Uterus (tissue), 4 donors: ENCODE measurements around the gene PDP2. TPM values are rescaled to one million over a fixed set of nuclear protein-coding genes. Genes with fewer than 3 reads are reported as not detected.

Source experiments
- DNase-seq, 2 donors: peaks; one replicate each; pipeline ENCODE4 v3.0.0-alpha.2; 2019 to 2020
- H3K27ac ChIP-seq, 2 donors: fragments of 200-600 bp; sonication (generic); 1 replicate in 1 of 2; 2 replicates in 1 of 2; pipeline ENCODE4 v1.5.1; 2016 to 2018
- H3K27me3 ChIP-seq, 2 donors: fragments of 200-600 bp; sonication (generic); one replicate each; pipeline ENCODE4 v1.5.1; 2018 to 2019; ENCODE audit warnings: control low read depth in 1 of 2
- H3K36me3 ChIP-seq, 2 donors: fragments of 200-600 bp; sonication (generic); one replicate each; pipeline ENCODE4 v1.5.1; 2019; ENCODE audit warnings: control low read depth in 1 of 2
- H3K4me1 ChIP-seq, 2 donors: fragments of 200-600 bp; sonication (generic); one replicate each; pipeline ENCODE4 v1.5.1; 2018 to 2019; ENCODE audit warnings: control low read depth in 1 of 2
- H3K4me3 ChIP-seq, 2 donors: fragments of 200-600 bp; sonication (generic); 1 replicate in 1 of 2; 2 replicates in 1 of 2; pipeline ENCODE4 v1.5.1; 2018 to 2019; ENCODE audit warnings: mild to moderate bottlenecking in 1 of 2
- H3K9me3 ChIP-seq, 2 donors: fragments of 200-600 bp; sonication (generic); one replicate each; pipeline ENCODE4 v1.5.1; 2019; ENCODE audit warnings: control low read depth in 1 of 2
- POLR2A ChIP-seq, 2 donors: fragments of 450-650 bp; IDR thresholded peaks; one replicate each; pipeline ENCODE4 v1.6.1; 2016; ENCODE audit warnings: antibody characterized with exemption in 2 of 2, mild to moderate bottlenecking in 1 of 2, moderate library complexity in 1 of 2
- intact Hi-C: fragments of 100-400 bp; cut with DNase I; formaldehyde crosslinking; loops from one replicate; pipeline ENCODE4 v1.15.1; 2023; ENCODE audit warnings: low total_unique reads
- total RNA-seq, 4 donors: library from RNA; depleted of rRNA in 3 of 4; stranded (reverse); fragments of >200 nt in 3 of 4; gene quantifications; one replicate each; pipeline versions ENCODE4 v1.1.0 to v1.2.4, GENCODE V29; 2014 to 2023
- TF ChIP-seq, protein P1 (sequence below), 4 experiments: fragments of 200-600 bp in 2 of 4; fragments of 450-650 bp in 2 of 4; sonication (generic) in 2 of 4; IDR thresholded peaks; one replicate each; pipeline ENCODE4 v1.5.1; 2016 to 2019; ENCODE audit warnings: antibody characterized with exemption in 4 of 4, mild to moderate bottlenecking in 2 of 4, moderate library complexity in 1 of 4
- donor health status: DM: yes; HTN: yes; CAD: no.

Gene PDP2
- total RNA-seq, 4 donors from 2014 or later, result 0.77 to 20.5 (median 6.3) TPM

DNA sequence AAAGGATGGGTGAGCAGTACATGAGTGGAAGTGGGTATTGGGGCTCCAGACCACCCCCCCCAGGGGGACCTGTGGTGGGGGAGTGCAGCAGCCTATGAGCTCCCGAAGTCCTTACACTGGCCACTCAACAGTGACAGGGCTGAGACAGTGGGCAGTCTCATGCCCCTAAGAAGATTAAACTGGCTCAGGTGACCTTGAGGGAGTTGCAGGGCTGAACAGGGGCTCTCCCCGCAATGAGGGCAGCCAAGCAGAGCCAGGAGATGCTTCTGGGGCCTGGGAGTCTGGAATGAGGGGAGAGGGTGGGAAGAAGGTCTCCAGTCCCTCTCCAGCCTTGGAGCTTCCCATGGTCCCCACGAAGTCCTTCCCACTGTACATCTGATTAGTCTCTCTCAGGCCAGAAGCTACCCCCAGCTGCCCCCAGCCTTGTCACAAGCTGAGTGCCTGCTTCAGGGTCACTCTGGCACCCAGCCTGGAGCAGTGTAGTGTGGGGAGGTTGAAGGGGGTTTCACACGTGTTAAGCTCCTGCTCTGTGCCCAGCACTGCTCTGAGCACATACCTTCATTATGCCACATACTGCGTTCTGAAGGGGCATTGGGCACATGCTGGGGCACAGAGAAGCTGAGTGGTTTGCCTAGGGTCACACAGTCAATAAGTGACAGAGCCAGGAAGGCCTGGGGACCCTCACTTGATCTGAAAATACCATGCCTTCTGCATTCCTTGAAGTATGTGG lies 39.4 kb downstream of the PDP2 start:
- H3K4me3 ChIP-seq, result no peak overlapping the region
- no peaks in the 10 kb centered on the region for H3K36me3 ChIP-seq
- H3K27ac ChIP-seq, result no peak overlapping the region
- TF ChIP-seq POLR2A (IDR thresholded peaks at IDR 0.05), result no peak
- TF ChIP-seq, protein P1, sequence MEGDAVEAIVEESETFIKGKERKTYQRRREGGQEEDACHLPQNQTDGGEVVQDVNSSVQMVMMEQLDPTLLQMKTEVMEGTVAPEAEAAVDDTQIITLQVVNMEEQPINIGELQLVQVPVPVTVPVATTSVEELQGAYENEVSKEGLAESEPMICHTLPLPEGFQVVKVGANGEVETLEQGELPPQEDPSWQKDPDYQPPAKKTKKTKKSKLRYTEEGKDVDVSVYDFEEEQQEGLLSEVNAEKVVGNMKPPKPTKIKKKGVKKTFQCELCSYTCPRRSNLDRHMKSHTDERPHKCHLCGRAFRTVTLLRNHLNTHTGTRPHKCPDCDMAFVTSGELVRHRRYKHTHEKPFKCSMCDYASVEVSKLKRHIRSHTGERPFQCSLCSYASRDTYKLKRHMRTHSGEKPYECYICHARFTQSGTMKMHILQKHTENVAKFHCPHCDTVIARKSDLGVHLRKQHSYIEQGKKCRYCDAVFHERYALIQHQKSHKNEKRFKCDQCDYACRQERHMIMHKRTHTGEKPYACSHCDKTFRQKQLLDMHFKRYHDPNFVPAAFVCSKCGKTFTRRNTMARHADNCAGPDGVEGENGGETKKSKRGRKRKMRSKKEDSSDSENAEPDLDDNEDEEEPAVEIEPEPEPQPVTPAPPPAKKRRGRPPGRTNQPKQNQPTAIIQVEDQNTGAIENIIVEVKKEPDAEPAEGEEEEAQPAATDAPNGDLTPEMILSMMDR (IDR thresholded peaks at IDR 0.05), result no peak
- intact Hi-C loops, result no loop called here
- no peaks in the 10 kb centered on the region for H3K27me3 ChIP-seq
- no peaks in the 10 kb centered on the region for H3K4me1 ChIP-seq
- H3K9me3 ChIP-seq, result no peaks in the 10 kb centered on the region
- no peak for DNase-seq

GRCh38 chr16:66920299-66920590 lies 39.9 kb downstream of the PDP2 start:
- TF ChIP-seq, protein P1 (IDR thresholded peaks at IDR 0.05), result no peak
- TF ChIP-seq POLR2A (IDR thresholded peaks at IDR 0.05), result no peak
- Histone ChIP-seq H3K9me3 (no peaks in the 10 kb centered on the region), H3K27ac (no peak overlapping the region), H3K4me3 (no peak overlapping the region), H3K36me3 (no peaks in the 10 kb centered on the region), H3K27me3 (no peaks in the 10 kb centered on the region), H3K4me1 (peaks cover 0 to 4% of the 10 kb centered on the region in 2 donors)
- DNase-seq, result no peak
- intact Hi-C loops, result no loop called here

DNA sequence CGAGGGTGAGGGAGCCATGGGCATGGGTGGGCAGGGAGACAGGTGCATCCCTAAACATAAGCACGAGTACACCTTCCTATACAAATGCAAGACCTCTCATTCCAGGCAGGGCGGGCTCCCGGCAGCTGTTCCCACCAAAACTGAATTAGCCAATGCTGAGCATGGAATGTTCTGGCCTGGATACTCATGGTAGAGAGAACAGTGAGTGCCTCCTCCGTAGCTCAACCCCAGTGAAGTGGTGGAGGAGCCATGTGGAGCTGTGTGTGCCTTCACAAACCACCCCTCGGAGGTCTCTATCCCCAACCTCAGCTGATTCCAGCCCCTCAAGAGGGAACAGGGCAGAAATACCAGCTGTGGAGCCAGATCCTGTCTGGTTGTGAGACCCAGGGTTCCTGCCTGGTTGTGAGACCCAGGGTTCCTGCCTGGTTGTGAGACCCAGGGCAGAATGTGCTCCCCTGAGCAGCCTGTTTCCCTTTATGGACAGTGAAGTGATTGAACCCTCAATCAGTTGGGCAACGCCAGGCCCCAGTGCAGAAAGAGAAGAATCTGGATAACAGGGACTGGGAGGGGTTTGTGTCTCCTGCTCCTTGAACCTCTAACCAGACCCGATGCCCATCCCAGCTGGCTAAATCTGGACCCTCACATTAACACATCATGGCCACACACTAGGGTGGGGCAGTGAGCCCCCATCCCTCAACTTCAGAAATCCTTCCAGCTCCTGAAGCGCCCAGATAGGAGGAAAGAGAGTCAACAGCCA lies 40.8 kb downstream of the PDP2 start:
- no peak for DNase-seq
- no peak overlapping the region for H3K4me3 ChIP-seq
- H3K9me3 ChIP-seq, result no peaks in the 10 kb centered on the region
- H3K27me3 ChIP-seq, result no peaks in the 10 kb centered on the region
- no peak overlapping the region for H3K27ac ChIP-seq
- H3K36me3 ChIP-seq, result no peaks in the 10 kb centered on the region
- intact Hi-C loops, result no loop called here
- H3K4me1 ChIP-seq, result peaks cover 0 to 4% of the 10 kb centered on the region in 2 donors
- TF ChIP-seq, protein P1 (IDR thresholded peaks at IDR 0.05), result no peak
- no peak for TF ChIP-seq POLR2A (IDR thresholded peaks at IDR 0.05)

GRCh38 chr16:66921729-66922450 lies 41.6 kb downstream of the PDP2 start:
- DNase-seq, result no peak
- H3K4me1 ChIP-seq, result peaks cover 0 to 4% of the 10 kb centered on the region in 2 donors
- TF ChIP-seq, protein P1 (IDR thresholded peaks at IDR 0.05), result no peak
- no peak for TF ChIP-seq POLR2A (IDR thresholded peaks at IDR 0.05)
- H3K4me3 ChIP-seq, result no peak overlapping the region
- no peaks in the 10 kb centered on the region for H3K27me3 ChIP-seq
- no peaks in the 10 kb centered on the region for H3K9me3 ChIP-seq
- H3K27ac ChIP-seq, result peak overlapping the region; percentile 76 to 79
- intact Hi-C loops, result no loop called here
- H3K36me3 ChIP-seq, result no peaks in the 10 kb centered on the region
